Central memory CD4-positive, alpha-beta T cell (primary cell): Measurements from ENCODE around the gene UNC45A.
"Not testable (repeated sequence)": the region's sequence is repeated elsewhere in the genome, so short reads cannot be mapped to it uniquely, and the experiment has no call there.

ENCODE experiments used
- DNase-seq: peaks from one replicate; pipeline ENCODE4 v3.0.0; 2022

UNC45A gene

GRCh38 chr15:90903733-90904536 is 31.1 kb upstream of the UNC45A start:
- DNase-seq, result no peak

- DNase-seq, result no peak
These were observed 30.3 kb upstream of the UNC45A start for GRCh38 chr15:90904746-90905145.

- no peak for DNase-seq
These were observed 29.5 kb upstream of the UNC45A start for GRCh38 chr15:90905306-90906180.

GRCh38 chr15:90906181-90906849 is 28.8 kb upstream of the UNC45A start:
- no peak for DNase-seq

- DNase-seq, result no peak
These were observed 27.9 kb upstream of the UNC45A start for GRCh38 chr15:90907051-90907660.

- DNase-seq, result no peak
These were observed 27.1 kb upstream of the UNC45A start for GRCh38 chr15:90907838-90908507.

GRCh38 chr15:90909449-90909848 is 25.6 kb upstream of the UNC45A start:
- DNase-seq, result not testable (repeated sequence)

- no peak for DNase-seq
These were observed 25.1 kb upstream of the UNC45A start for GRCh38 chr15:90909976-90910375.

- DNase-seq, result no peak
These were observed 24.4 kb upstream of the UNC45A start for GRCh38 chr15:90910441-90911301.

GRCh38 chr15:90911302-90911623 is 23.8 kb upstream of the UNC45A start:
- no peak for DNase-seq

GRCh38 chr15:90911906-90912769 is 22.9 kb upstream of the UNC45A start:
- no peak for DNase-seq

GRCh38 chr15:90912770-90913075 is 22.4 kb upstream of the UNC45A start:
- DNase-seq, result no peak

GRCh38 chr15:90913398-90913944 is 21.6 kb upstream of the UNC45A start:
- no peak for DNase-seq

- DNase-seq, result no peak
These were observed 20.6 kb upstream of the UNC45A start for GRCh38 chr15:90914305-90915080.

GRCh38 chr15:90915216-90915807 is 19.8 kb upstream of the UNC45A start:
- DNase-seq, result no peak

- no peak for DNase-seq
These were observed 19.2 kb upstream of the UNC45A start for GRCh38 chr15:90915808-90916440.

- no peak for DNase-seq
These were observed 18.6 kb upstream of the UNC45A start for GRCh38 chr15:90916461-90916860.

- DNase-seq, result no peak
These were observed 17.5 kb upstream of the UNC45A start for GRCh38 chr15:90917569-90917968.
